ENCODE results near the gene ZNF691.
A peak's percentile ranks its signal among the peaks of the same experiment; 100 is the strongest.

The ZNF691 gene

DNA sequence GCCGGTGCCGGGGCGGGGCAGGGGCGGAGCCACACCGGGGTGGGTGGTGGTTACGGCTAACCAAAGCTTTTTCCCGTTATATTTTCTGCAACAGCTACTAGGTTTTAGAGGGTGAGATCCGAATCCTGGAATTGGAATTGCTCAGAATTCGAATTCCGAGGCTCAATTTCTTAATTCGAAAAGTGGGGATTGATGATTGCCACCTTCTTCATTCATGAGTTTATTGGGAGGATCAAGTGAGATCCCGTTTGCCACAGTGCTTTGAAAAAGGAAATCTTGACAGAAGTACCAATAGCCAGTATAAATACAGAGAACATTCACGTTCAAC is 29.0 kb upstream of the ZNF691 start:
- no peaks in the 10 kb centered on the region for H3K9me3 ChIP-seq (ENCODE audit: control insufficient read depth in 2 of 2, low read length in 2 of 2)
- no peaks in the 10 kb centered on the region for H3K27me3 ChIP-seq (ENCODE audit: control insufficient read depth in 1 of 2, insufficient read depth in 2 of 2, low read length in 2 of 2)
- H3K27ac ChIP-seq (ENCODE audit: low read length): peak overlapping the region; percentile 90
- H3K4me3 ChIP-seq (ENCODE audit: low read length in 2 of 2): peak overlapping the region; percentile 68 to 83
- H3K36me3 ChIP-seq (ENCODE audit: control insufficient read depth in 2 of 2, insufficient read depth in 2 of 2, low read length in 2 of 2): peaks cover 5% of the 10 kb centered on the region in 2 donors
- peaks cover 9% of the 10 kb centered on the region for H3K4me1 ChIP-seq (ENCODE audit: control insufficient read depth, insufficient read depth, low read length)
- peak overlapping the region; percentile 3 to 68 for H3K9ac ChIP-seq (ENCODE audit: low read length in 2 of 2)

DNA sequence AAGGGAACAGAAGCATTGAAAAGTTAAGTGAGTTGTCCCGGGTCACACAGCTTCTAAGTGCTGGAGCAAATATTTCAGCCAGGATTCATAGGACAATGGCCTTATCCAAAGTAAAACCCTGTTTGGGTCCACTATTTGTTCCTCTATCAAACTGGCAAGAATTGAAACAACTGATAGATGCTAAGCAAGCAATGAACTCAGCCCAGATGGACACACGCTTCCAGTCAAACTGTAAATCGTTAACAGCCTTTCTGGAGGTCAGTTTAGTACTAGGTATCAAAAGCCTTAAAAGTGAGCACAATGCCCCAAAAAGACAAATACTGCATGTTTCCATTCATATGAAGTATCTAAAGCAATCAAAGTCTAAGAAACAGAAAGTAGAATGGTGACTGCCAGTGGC is 28.4 kb upstream of the ZNF691 start:
- H3K4me3 ChIP-seq (ENCODE audit: low read length in 2 of 2): peak overlapping the region; percentile 68 to 83
- H3K27ac ChIP-seq (ENCODE audit: low read length): no peak overlapping the region
- no peaks in the 10 kb centered on the region for H3K27me3 ChIP-seq (ENCODE audit: control insufficient read depth in 1 of 2, insufficient read depth in 2 of 2, low read length in 2 of 2)
- H3K9me3 ChIP-seq (ENCODE audit: control insufficient read depth in 2 of 2, low read length in 2 of 2): no peaks in the 10 kb centered on the region
- peaks cover 9% of the 10 kb centered on the region for H3K4me1 ChIP-seq (ENCODE audit: control insufficient read depth, insufficient read depth, low read length)
- H3K36me3 ChIP-seq (ENCODE audit: control insufficient read depth in 2 of 2, insufficient read depth in 2 of 2, low read length in 2 of 2): peaks cover 5% of the 10 kb centered on the region in 2 donors
- peak overlapping the region in 1 of 2 donors; percentile 68 for H3K9ac ChIP-seq (ENCODE audit: low read length in 2 of 2)

DNA sequence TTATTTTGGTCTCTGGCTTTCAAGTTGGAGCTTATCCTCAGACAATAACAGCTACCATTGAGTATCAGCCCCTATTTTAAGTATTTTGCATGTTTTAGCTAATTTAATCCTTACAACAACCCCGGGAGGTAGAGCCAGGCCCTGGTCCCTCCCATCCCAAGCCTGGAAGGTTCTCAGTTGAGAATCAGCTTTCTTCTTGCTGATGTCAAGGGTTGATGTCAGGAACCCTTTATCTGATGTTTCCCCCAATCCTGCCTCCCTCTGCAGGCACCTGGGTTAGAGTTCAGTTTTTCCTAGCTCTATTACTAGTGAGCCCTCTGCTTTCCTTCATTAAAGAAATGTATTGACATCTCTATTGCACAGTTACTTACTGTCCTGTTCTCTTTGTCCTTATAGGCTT is 25.6 kb upstream of the ZNF691 start:
- Histone ChIP-seq H3K27ac (ENCODE audit: low read length) (no peak overlapping the region), H3K9ac (ENCODE audit: low read length in 2 of 2) (no peak overlapping the region), H3K27me3 (ENCODE audit: control insufficient read depth in 1 of 2, insufficient read depth in 2 of 2, low read length in 2 of 2) (no peaks in the 10 kb centered on the region), H3K9me3 (ENCODE audit: control insufficient read depth in 2 of 2, low read length in 2 of 2) (no peaks in the 10 kb centered on the region), H3K4me1 (ENCODE audit: control insufficient read depth, insufficient read depth, low read length) (peaks cover 8% of the 10 kb centered on the region), H3K36me3 (ENCODE audit: control insufficient read depth in 2 of 2, insufficient read depth in 2 of 2, low read length in 2 of 2) (peaks cover 0 to 3% of the 10 kb centered on the region in 2 donors), H3K4me3 (ENCODE audit: low read length in 2 of 2) (no peak overlapping the region)

- H3K4me1 ChIP-seq (ENCODE audit: control insufficient read depth, insufficient read depth, low read length): peaks cover 3% of the 10 kb centered on the region
Measured at GRCh38 chr1:42821690-42822089, 24.7 kb upstream of the ZNF691 start.

DNA sequence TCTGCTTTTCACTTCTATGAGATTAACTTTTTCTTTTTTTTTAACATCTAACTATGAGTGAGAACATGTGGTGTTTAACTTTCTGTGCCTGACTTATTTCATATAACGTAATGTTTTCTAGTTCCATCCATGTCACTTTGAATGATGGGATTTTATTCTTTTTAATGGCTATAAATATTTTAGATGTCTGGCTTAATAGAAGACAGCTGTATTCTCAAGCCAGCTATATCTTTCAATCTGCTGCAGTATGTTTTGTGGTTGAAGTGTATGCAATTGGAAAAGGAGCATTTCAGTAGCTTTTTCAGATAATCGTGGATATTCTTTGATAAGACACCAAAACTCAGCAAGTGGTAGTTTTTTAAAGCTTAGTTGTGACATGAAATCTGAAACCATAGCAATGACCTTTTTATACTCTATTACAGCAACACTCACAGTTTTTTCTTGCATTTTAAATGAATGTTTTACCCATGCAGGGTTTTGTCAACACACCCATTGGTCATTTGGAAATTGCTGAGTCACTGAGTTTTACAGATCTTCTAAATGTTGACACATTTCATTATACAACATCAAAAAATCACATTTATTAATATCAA is 23.5 kb upstream of the ZNF691 start:
- Histone ChIP-seq H3K4me3 (ENCODE audit: low read length in 2 of 2) (no peak overlapping the region), H3K27me3 (ENCODE audit: control insufficient read depth in 1 of 2, insufficient read depth in 2 of 2, low read length in 2 of 2) (no peaks in the 10 kb centered on the region), H3K4me1 (ENCODE audit: control insufficient read depth, insufficient read depth, low read length) (peaks cover under 1% of the 10 kb centered on the region), H3K9me3 (ENCODE audit: control insufficient read depth in 2 of 2, low read length in 2 of 2) (no peaks in the 10 kb centered on the region), H3K9ac (ENCODE audit: low read length in 2 of 2) (no peak overlapping the region), H3K36me3 (ENCODE audit: control insufficient read depth in 2 of 2, insufficient read depth in 2 of 2, low read length in 2 of 2) (peaks cover 0 to 3% of the 10 kb centered on the region in 2 donors), H3K27ac (ENCODE audit: low read length) (no peak overlapping the region)

More at GRCh38 chr1:42821690-42822089, 24.7 kb upstream of the ZNF691 start:
- H3K27ac ChIP-seq (ENCODE audit: low read length): no peak overlapping the region
- no peak overlapping the region for H3K4me3 ChIP-seq (ENCODE audit: low read length in 2 of 2)
- H3K9ac ChIP-seq (ENCODE audit: low read length in 2 of 2): no peak overlapping the region
- H3K9me3 ChIP-seq (ENCODE audit: control insufficient read depth in 2 of 2, low read length in 2 of 2): no peaks in the 10 kb centered on the region
- H3K27me3 ChIP-seq (ENCODE audit: control insufficient read depth in 1 of 2, insufficient read depth in 2 of 2, low read length in 2 of 2): no peaks in the 10 kb centered on the region
- peaks cover 0 to 3% of the 10 kb centered on the region in 2 donors for H3K36me3 ChIP-seq (ENCODE audit: control insufficient read depth in 2 of 2, insufficient read depth in 2 of 2, low read length in 2 of 2)

GRCh38 chr1:42824481-42825035 is 21.9 kb upstream of the ZNF691 start:
- H3K4me1 ChIP-seq (ENCODE audit: control insufficient read depth, insufficient read depth, low read length): no peaks in the 10 kb centered on the region
- peaks cover 3 to 4% of the 10 kb centered on the region in 2 donors for H3K36me3 ChIP-seq (ENCODE audit: control insufficient read depth in 2 of 2, insufficient read depth in 2 of 2, low read length in 2 of 2)
- no peak overlapping the region for H3K4me3 ChIP-seq (ENCODE audit: low read length in 2 of 2)
- no peak overlapping the region for H3K9ac ChIP-seq (ENCODE audit: low read length in 2 of 2)
- no peak overlapping the region for H3K27ac ChIP-seq (ENCODE audit: low read length)
- H3K27me3 ChIP-seq (ENCODE audit: control insufficient read depth in 1 of 2, insufficient read depth in 2 of 2, low read length in 2 of 2): no peaks in the 10 kb centered on the region
- H3K9me3 ChIP-seq (ENCODE audit: control insufficient read depth in 2 of 2, low read length in 2 of 2): no peaks in the 10 kb centered on the region

GRCh38 chr1:42825036-42825851 is 21.2 kb upstream of the ZNF691 start:
- no peak overlapping the region for H3K27ac ChIP-seq (ENCODE audit: low read length)

GRCh38 chr1:42830631-42831030 is 15.8 kb upstream of the ZNF691 start:
- Histone ChIP-seq H3K4me1 (ENCODE audit: control insufficient read depth, insufficient read depth, low read length) (no peaks in the 10 kb centered on the region), H3K9me3 (ENCODE audit: control insufficient read depth in 2 of 2, low read length in 2 of 2) (no peaks in the 10 kb centered on the region), H3K9ac (ENCODE audit: low read length in 2 of 2) (no peak overlapping the region), H3K4me3 (ENCODE audit: low read length in 2 of 2) (no peak overlapping the region), H3K36me3 (ENCODE audit: control insufficient read depth in 2 of 2, insufficient read depth in 2 of 2, low read length in 2 of 2) (peaks cover 0 to 6% of the 10 kb centered on the region in 2 donors), H3K27me3 (ENCODE audit: control insufficient read depth in 1 of 2, insufficient read depth in 2 of 2, low read length in 2 of 2) (no peaks in the 10 kb centered on the region), H3K27ac (ENCODE audit: low read length) (no peak overlapping the region)

More at GRCh38 chr1:42825036-42825851, 21.2 kb upstream of the ZNF691 start:
- peaks cover 3 to 5% of the 10 kb centered on the region in 2 donors for H3K36me3 ChIP-seq (ENCODE audit: control insufficient read depth in 2 of 2, insufficient read depth in 2 of 2, low read length in 2 of 2)
- H3K9me3 ChIP-seq (ENCODE audit: control insufficient read depth in 2 of 2, low read length in 2 of 2): no peaks in the 10 kb centered on the region
- H3K9ac ChIP-seq (ENCODE audit: low read length in 2 of 2): no peak overlapping the region
- no peak overlapping the region for H3K4me3 ChIP-seq (ENCODE audit: low read length in 2 of 2)
- no peaks in the 10 kb centered on the region for H3K4me1 ChIP-seq (ENCODE audit: control insufficient read depth, insufficient read depth, low read length)
- no peaks in the 10 kb centered on the region for H3K27me3 ChIP-seq (ENCODE audit: control insufficient read depth in 1 of 2, insufficient read depth in 2 of 2, low read length in 2 of 2)

DNA sequence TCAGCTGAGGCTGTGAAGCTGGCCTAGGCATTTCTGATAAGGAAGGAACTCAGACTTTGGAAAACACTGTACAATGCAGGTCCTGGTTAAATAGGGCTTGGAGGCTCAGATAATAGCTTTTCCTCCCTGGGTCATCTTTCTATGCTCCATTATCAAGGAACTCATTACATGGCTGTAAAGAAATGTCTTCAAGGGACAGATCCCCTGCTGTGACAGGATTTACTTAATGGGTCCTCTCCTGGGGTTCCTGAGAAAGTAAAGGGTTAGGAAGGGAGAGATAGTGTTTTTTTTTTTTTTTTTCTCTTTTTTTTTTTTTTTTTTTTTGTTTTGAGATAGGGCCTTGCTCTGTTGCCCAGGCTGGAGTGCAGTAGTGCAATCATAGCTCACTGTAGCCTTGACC is 15.1 kb upstream of the ZNF691 start:
- H3K9me3 ChIP-seq (ENCODE audit: control insufficient read depth in 2 of 2, low read length in 2 of 2): no peaks in the 10 kb centered on the region
- no peak overlapping the region for H3K9ac ChIP-seq (ENCODE audit: low read length in 2 of 2)
- peaks cover 0 to 6% of the 10 kb centered on the region in 2 donors for H3K36me3 ChIP-seq (ENCODE audit: control insufficient read depth in 2 of 2, insufficient read depth in 2 of 2, low read length in 2 of 2)
- no peak overlapping the region for H3K27ac ChIP-seq (ENCODE audit: low read length)
- H3K27me3 ChIP-seq (ENCODE audit: control insufficient read depth in 1 of 2, insufficient read depth in 2 of 2, low read length in 2 of 2): no peaks in the 10 kb centered on the region
- no peaks in the 10 kb centered on the region for H3K4me1 ChIP-seq (ENCODE audit: control insufficient read depth, insufficient read depth, low read length)
- H3K4me3 ChIP-seq (ENCODE audit: low read length in 2 of 2): no peak overlapping the region

GRCh38 chr1:42832641-42833240 is 13.7 kb upstream of the ZNF691 start:
- Histone ChIP-seq H3K27ac (ENCODE audit: low read length) (no peak overlapping the region), H3K36me3 (ENCODE audit: control insufficient read depth in 2 of 2, insufficient read depth in 2 of 2, low read length in 2 of 2) (peaks cover 0 to 6% of the 10 kb centered on the region in 2 donors), H3K4me1 (ENCODE audit: control insufficient read depth, insufficient read depth, low read length) (no peaks in the 10 kb centered on the region), H3K27me3 (ENCODE audit: control insufficient read depth in 1 of 2, insufficient read depth in 2 of 2, low read length in 2 of 2) (no peaks in the 10 kb centered on the region), H3K9ac (ENCODE audit: low read length in 2 of 2) (no peak overlapping the region), H3K4me3 (ENCODE audit: low read length in 2 of 2) (no peak overlapping the region), H3K9me3 (ENCODE audit: control insufficient read depth in 2 of 2, low read length in 2 of 2) (no peaks in the 10 kb centered on the region)
